HepG2 (cell line): ENCODE results near the gene RNH1. TPM values are rescaled to one million over a fixed set of nuclear protein-coding genes. Genes with fewer than 3 reads are reported as not detected.
A peak's percentile ranks its signal among the peaks of the same experiment; 100 is the strongest.

Experiments
- DPF2 ChIP-seq: sonication (generic); formaldehyde crosslinking; IDR thresholded peaks from 2 replicates; pipeline ENCODE4 v1.4.0; 2020; ENCODE audit warnings: mild to moderate bottlenecking, low read depth, missing genetic modification reagents, borderline replicate concordance
- NR1H2 ChIP-seq: sonication (generic); formaldehyde crosslinking; IDR thresholded peaks from 2 replicates; pipeline ENCODE4 v1.8.1; 2022; ENCODE audit warnings: low read depth, missing genetic modification reagents, borderline replicate concordance
- ZNF383 ChIP-seq: sonication (generic); formaldehyde crosslinking; IDR thresholded peaks from 2 replicates; pipeline ENCODE4 v1.4.0; 2020; ENCODE audit warnings: missing genetic modification reagents, mild to moderate bottlenecking, borderline replicate concordance
- ZNF468 ChIP-seq: sonication (generic); formaldehyde crosslinking; IDR thresholded peaks from 2 replicates; pipeline ENCODE4 v1.8.0; 2022; ENCODE audit warnings: mild to moderate bottlenecking, moderate library complexity, missing genetic modification reagents
- ZNF563 ChIP-seq: sonication (generic); formaldehyde crosslinking; IDR thresholded peaks from 2 replicates; pipeline ENCODE4 v1.8.0; 2022; ENCODE audit warnings: mild to moderate bottlenecking, moderate library complexity, missing genetic modification reagents
- polyA plus RNA-seq, 8 experiments: library from polyadenylated mRNA; depleted of rRNA in 3 of 8; stranded (reverse) in 7 of 8; unstranded in 1 of 8; fragments of >200 nt; fragmentation: Illumina TruSeq in 4 of 8; extraction: Trizol in 4 of 8; gene quantifications; 2 replicates each; pipeline versions ENCODE4 v1.2.1 to v1.2.3, GENCODE V29; 2011 to 2016; ENCODE audit warnings: low read depth in 4 of 8, missing spikeins in 1 of 8, mixed read lengths in 1 of 8; ENCODE audit not compliant: insufficient read depth in 1 of 8
- total RNA-seq, 5 experiments: library from RNA; depleted of rRNA; stranded (reverse); fragments of >200 nt; fragmentation: Illumina TruSeq; extraction: Trizol; gene quantifications; 2 replicates each; pipeline ENCODE4 v1.2.3, GENCODE V29; 2016; ENCODE audit warnings: low read depth in 1 of 5
- TF ChIP-seq, protein P1 (sequence below): sonication (generic); formaldehyde crosslinking; IDR thresholded peaks from 2 replicates; pipeline ENCODE4 v1.8.0; 2022; ENCODE audit warnings: mild to moderate bottlenecking, missing genetic modification reagents, moderate library complexity
- TF ChIP-seq, protein P2 (sequence below): sonication (generic); formaldehyde crosslinking; IDR thresholded peaks from 2 replicates; pipeline ENCODE4 v1.5.1; 2020; ENCODE audit warnings: missing genetic modification reagents, mild to moderate bottlenecking, borderline replicate concordance
- TF ChIP-seq, protein P3 (sequence below): sonication (generic); formaldehyde crosslinking; IDR thresholded peaks from 2 replicates; pipeline ENCODE4 v1.4.0; 2020; ENCODE audit warnings: missing genetic modification reagents
- TF ChIP-seq, protein P4 (sequence below): sonication (generic); formaldehyde crosslinking; IDR thresholded peaks from 2 replicates; pipeline ENCODE4 v1.5.0; 2020; ENCODE audit warnings: mild to moderate bottlenecking, missing genetic modification reagents, borderline replicate concordance
- TF ChIP-seq, protein P5 (sequence below): sonication (generic); formaldehyde crosslinking; conservative IDR thresholded peaks from 2 replicates; pipeline ENCODE4 v1.4.0; 2020; ENCODE audit warnings: missing genetic modification reagents

RNH1 gene
- total and polyA plus RNA-seq, 2 of the 13 experiments (the other 11 are each of a cell fraction or from before 2014, with no cell fraction given): 36.0 to 74.1 TPM

DNA sequence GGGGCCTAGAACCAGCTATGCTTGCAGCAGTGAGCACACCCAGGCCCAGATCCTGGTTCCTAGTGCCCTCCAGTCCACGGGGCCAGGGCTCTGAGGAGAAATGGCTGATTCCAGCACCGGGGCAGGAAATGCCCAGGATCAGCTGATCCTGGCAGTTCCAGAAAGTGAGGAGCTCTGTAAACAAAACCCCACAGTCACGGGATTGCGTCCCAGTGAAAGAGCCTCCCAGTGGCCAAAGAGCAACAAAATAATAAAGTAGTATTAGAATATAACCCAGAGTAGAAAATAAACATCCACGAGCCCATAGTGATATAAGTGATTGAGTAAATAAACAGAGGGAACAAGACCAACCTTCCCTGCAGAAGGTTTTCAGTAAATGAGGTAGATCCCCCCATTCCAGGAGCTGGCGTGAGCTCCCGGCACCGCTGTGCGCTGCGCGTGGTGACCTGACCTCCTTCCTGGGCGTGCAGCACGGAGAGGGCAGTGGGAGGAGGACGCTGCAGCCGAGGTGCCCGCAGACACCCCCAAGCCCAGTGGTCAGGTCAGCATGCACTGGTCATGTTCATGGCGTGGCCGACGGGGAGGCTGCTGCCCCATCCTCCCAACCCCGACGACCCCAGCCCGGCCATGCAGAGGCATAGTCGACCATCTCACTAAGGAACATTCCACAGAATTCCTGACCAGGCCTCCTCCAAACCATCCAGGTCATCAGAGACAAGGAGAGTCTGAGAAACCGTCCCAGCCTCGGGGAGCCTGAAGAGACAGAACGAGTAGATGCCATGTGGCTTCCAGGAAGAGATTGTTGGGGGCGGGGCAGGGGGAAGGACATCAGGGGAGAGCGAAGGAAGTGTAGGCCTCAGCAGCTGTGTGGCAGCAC, 37.1 kb downstream of the RNH1 start (continued):
- TF ChIP-seq, protein P1, sequence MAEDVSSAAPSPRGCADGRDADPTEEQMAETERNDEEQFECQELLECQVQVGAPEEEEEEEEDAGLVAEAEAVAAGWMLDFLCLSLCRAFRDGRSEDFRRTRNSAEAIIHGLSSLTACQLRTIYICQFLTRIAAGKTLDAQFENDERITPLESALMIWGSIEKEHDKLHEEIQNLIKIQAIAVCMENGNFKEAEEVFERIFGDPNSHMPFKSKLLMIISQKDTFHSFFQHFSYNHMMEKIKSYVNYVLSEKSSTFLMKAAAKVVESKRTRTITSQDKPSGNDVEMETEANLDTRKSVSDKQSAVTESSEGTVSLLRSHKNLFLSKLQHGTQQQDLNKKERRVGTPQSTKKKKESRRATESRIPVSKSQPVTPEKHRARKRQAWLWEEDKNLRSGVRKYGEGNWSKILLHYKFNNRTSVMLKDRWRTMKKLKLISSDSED (CRISPR knock-in tag): no peak
- TF ChIP-seq ZNF563 (CRISPR knock-in tag) (no peak), DPF2 (CRISPR knock-in tag) (no peak; the same call in 1 of the 2 replicates), ZNF468 (no peak), ZNF383 (CRISPR knock-in tag) (no peak), NR1H2 (CRISPR knock-in tag) (no peak)
- TF ChIP-seq, protein P2, sequence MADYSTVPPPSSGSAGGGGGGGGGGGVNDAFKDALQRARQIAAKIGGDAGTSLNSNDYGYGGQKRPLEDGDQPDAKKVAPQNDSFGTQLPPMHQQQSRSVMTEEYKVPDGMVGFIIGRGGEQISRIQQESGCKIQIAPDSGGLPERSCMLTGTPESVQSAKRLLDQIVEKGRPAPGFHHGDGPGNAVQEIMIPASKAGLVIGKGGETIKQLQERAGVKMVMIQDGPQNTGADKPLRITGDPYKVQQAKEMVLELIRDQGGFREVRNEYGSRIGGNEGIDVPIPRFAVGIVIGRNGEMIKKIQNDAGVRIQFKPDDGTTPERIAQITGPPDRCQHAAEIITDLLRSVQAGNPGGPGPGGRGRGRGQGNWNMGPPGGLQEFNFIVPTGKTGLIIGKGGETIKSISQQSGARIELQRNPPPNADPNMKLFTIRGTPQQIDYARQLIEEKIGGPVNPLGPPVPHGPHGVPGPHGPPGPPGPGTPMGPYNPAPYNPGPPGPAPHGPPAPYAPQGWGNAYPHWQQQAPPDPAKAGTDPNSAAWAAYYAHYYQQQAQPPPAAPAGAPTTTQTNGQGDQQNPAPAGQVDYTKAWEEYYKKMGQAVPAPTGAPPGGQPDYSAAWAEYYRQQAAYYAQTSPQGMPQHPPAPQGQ: no peak
- TF ChIP-seq, protein P3, sequence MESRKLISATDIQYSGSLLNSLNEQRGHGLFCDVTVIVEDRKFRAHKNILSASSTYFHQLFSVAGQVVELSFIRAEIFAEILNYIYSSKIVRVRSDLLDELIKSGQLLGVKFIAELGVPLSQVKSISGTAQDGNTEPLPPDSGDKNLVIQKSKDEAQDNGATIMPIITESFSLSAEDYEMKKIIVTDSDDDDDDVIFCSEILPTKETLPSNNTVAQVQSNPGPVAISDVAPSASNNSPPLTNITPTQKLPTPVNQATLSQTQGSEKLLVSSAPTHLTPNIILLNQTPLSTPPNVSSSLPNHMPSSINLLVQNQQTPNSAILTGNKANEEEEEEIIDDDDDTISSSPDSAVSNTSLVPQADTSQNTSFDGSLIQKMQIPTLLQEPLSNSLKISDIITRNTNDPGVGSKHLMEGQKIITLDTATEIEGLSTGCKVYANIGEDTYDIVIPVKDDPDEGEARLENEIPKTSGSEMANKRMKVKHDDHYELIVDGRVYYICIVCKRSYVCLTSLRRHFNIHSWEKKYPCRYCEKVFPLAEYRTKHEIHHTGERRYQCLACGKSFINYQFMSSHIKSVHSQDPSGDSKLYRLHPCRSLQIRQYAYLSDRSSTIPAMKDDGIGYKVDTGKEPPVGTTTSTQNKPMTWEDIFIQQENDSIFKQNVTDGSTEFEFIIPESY (CRISPR knock-in tag): peak; percentile 75; the same call in 1 of the 2 replicates
- TF ChIP-seq, protein P4, sequence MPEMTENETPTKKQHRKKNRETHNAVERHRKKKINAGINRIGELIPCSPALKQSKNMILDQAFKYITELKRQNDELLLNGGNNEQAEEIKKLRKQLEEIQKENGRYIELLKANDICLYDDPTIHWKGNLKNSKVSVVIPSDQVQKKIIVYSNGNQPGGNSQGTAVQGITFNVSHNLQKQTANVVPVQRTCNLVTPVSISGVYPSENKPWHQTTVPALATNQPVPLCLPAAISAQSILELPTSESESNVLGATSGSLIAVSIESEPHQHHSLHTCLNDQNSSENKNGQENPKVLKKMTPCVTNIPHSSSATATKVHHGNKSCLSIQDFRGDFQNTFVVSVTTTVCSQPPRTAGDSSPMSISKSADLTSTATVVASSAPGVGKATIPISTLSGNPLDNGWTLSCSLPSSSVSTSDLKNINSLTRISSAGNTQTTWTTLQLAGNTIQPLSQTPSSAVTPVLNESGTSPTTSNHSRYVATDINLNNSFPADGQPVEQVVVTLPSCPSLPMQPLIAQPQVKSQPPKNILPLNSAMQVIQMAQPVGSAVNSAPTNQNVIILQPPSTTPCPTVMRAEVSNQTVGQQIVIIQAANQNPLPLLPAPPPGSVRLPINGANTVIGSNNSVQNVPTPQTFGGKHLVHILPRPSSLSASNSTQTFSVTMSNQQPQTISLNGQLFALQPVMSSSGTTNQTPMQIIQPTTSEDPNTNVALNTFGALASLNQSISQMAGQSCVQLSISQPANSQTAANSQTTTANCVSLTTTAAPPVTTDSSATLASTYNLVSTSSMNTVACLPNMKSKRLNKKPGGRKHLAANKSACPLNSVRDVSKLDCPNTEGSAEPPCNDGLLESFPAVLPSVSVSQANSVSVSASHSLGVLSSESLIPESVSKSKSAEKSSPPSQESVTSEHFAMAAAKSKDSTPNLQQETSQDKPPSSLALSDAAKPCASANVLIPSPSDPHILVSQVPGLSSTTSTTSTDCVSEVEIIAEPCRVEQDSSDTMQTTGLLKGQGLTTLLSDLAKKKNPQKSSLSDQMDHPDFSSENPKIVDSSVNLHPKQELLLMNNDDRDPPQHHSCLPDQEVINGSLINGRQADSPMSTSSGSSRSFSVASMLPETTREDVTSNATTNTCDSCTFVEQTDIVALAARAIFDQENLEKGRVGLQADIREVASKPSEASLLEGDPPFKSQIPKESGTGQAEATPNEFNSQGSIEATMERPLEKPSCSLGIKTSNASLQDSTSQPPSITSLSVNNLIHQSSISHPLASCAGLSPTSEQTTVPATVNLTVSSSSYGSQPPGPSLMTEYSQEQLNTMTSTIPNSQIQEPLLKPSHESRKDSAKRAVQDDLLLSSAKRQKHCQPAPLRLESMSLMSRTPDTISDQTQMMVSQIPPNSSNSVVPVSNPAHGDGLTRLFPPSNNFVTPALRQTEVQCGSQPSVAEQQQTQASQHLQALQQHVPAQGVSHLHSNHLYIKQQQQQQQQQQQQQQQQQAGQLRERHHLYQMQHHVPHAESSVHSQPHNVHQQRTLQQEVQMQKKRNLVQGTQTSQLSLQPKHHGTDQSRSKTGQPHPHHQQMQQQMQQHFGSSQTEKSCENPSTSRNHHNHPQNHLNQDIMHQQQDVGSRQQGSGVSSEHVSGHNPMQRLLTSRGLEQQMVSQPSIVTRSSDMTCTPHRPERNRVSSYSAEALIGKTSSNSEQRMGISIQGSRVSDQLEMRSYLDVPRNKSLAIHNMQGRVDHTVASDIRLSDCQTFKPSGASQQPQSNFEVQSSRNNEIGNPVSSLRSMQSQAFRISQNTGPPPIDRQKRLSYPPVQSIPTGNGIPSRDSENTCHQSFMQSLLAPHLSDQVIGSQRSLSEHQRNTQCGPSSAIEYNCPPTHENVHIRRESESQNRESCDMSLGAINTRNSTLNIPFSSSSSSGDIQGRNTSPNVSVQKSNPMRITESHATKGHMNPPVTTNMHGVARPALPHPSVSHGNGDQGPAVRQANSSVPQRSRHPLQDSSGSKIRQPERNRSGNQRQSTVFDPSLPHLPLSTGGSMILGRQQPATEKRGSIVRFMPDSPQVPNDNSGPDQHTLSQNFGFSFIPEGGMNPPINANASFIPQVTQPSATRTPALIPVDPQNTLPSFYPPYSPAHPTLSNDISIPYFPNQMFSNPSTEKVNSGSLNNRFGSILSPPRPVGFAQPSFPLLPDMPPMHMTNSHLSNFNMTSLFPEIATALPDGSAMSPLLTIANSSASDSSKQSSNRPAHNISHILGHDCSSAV (CRISPR knock-in tag): no peak
- TF ChIP-seq, protein P5, sequence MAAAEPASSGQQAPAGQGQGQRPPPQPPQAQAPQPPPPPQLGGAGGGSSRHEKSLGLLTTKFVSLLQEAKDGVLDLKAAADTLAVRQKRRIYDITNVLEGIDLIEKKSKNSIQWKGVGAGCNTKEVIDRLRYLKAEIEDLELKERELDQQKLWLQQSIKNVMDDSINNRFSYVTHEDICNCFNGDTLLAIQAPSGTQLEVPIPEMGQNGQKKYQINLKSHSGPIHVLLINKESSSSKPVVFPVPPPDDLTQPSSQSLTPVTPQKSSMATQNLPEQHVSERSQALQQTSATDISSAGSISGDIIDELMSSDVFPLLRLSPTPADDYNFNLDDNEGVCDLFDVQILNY (CRISPR knock-in tag): no peak
